HEK293 (cell line): Measurements from ENCODE around the gene S100A4.

ENCODE experiments used
- ELK4 ChIP-seq: IDR thresholded peaks from 2 replicates; pipeline ENCODE4 v1.6.1; 2011; ENCODE audit warnings: mild to moderate bottlenecking, low read depth, low read length, borderline replicate concordance
- FEZF1 ChIP-seq: fragments of 450-650 bp; formaldehyde crosslinking; IDR thresholded peaks from 2 replicates; pipeline ENCODE4 v1.5.1; 2016; ENCODE audit warnings: missing biosample characterization, missing genetic modification characterization
- GLIS2 ChIP-seq: fragments of 450-650 bp; formaldehyde crosslinking; IDR thresholded peaks from 2 replicates; pipeline ENCODE4 v1.5.1; 2016; ENCODE audit warnings: missing biosample characterization, missing genetic modification characterization
- HOXA7 ChIP-seq: sonication (generic); formaldehyde crosslinking; IDR thresholded peaks from 2 replicates; pipeline ENCODE4 v1.8.1; 2022; ENCODE audit warnings: missing genetic modification reagents, borderline replicate concordance
- KLF1 ChIP-seq: fragments of 450-650 bp; formaldehyde crosslinking; IDR thresholded peaks from 2 replicates; pipeline ENCODE4 v1.5.1; 2016; ENCODE audit warnings: missing biosample characterization, missing genetic modification characterization
- KLF9 ChIP-seq: fragments of 450-650 bp; formaldehyde crosslinking; IDR thresholded peaks from 2 replicates; pipeline ENCODE4 v1.5.1; 2016; ENCODE audit warnings: missing biosample characterization, missing genetic modification characterization, low read depth
- PRDM10 ChIP-seq: fragments of 450-650 bp; formaldehyde crosslinking; IDR thresholded peaks from 2 replicates; pipeline ENCODE4 v1.5.1; 2016; ENCODE audit warnings: missing biosample characterization, missing genetic modification characterization
- REPIN1 ChIP-seq: fragments of 450-650 bp; formaldehyde crosslinking; IDR thresholded peaks from 2 replicates; pipeline ENCODE4 v1.5.1; 2017; ENCODE audit warnings: missing biosample characterization, missing genetic modification characterization, low read depth
- SCRT1 ChIP-seq: fragments of 450-650 bp; formaldehyde crosslinking; IDR thresholded peaks from 2 replicates; pipeline ENCODE4 v1.5.1; 2016; ENCODE audit warnings: missing biosample characterization, missing genetic modification characterization, borderline replicate concordance
- SCRT2 ChIP-seq: fragments of 450-650 bp; formaldehyde crosslinking; IDR thresholded peaks from 2 replicates; pipeline ENCODE4 v1.5.1; 2016; ENCODE audit warnings: missing biosample characterization, missing genetic modification characterization
- SP3 ChIP-seq: fragments of 450-650 bp; formaldehyde crosslinking; IDR thresholded peaks from 2 replicates; pipeline ENCODE4 v1.5.1; 2016; ENCODE audit warnings: missing biosample characterization, missing genetic modification characterization
- SP7 ChIP-seq: fragments of 450-650 bp; formaldehyde crosslinking; IDR thresholded peaks from 2 replicates; pipeline ENCODE4 v1.5.1; 2016; ENCODE audit warnings: missing biosample characterization, missing genetic modification characterization
- ZBTB20 ChIP-seq: fragments of 450-650 bp; formaldehyde crosslinking; IDR thresholded peaks from 2 replicates; pipeline ENCODE4 v1.5.1; 2016; ENCODE audit warnings: missing biosample characterization, missing genetic modification characterization
- ZBTB21 ChIP-seq: fragments of 450-650 bp; formaldehyde crosslinking; IDR thresholded peaks from 2 replicates; pipeline ENCODE4 v1.5.1; 2017; ENCODE audit warnings: missing biosample characterization, missing genetic modification characterization
- ZBTB48 ChIP-seq: fragments of 450-650 bp; formaldehyde crosslinking; IDR thresholded peaks from 2 replicates; pipeline ENCODE4 v1.5.1; 2016; ENCODE audit warnings: missing biosample characterization, missing genetic modification characterization
- ZBTB7A ChIP-seq: fragments of 450-650 bp; formaldehyde crosslinking; IDR thresholded peaks from 2 replicates; pipeline ENCODE4 v1.5.1; 2016; ENCODE audit warnings: low read depth, missing biosample characterization, missing genetic modification characterization
- ZFP41 ChIP-seq: fragments of 450-650 bp; formaldehyde crosslinking; IDR thresholded peaks from 2 replicates; pipeline ENCODE4 v1.5.1; 2016; ENCODE audit warnings: missing biosample characterization, missing genetic modification characterization, borderline replicate concordance
- ZFP69B ChIP-seq: fragments of 450-650 bp; formaldehyde crosslinking; IDR thresholded peaks from 2 replicates; pipeline ENCODE4 v1.5.1; 2016; ENCODE audit warnings: missing biosample characterization, missing genetic modification characterization
- ZNF10 ChIP-seq: fragments of 450-650 bp; formaldehyde crosslinking; IDR thresholded peaks from 2 replicates; pipeline ENCODE4 v1.5.1; 2017; ENCODE audit warnings: missing biosample characterization, missing genetic modification characterization
- ZNF169 ChIP-seq: fragments of 450-650 bp; formaldehyde crosslinking; IDR thresholded peaks from 2 replicates; pipeline ENCODE4 v1.5.1; 2016; ENCODE audit warnings: missing biosample characterization, missing genetic modification characterization
- ZNF174 ChIP-seq: fragments of 450-650 bp; formaldehyde crosslinking; IDR thresholded peaks from 2 replicates; pipeline ENCODE4 v1.5.0; 2017; ENCODE audit warnings: missing biosample characterization, mild to moderate bottlenecking, missing genetic modification characterization
- ZNF211 ChIP-seq: fragments of 450-650 bp; formaldehyde crosslinking; IDR thresholded peaks from 2 replicates; pipeline ENCODE4 v1.5.1; 2016; ENCODE audit warnings: low read depth, missing biosample characterization, missing genetic modification characterization
- ZNF221 ChIP-seq: fragments of 450-650 bp; formaldehyde crosslinking; IDR thresholded peaks from 2 replicates; pipeline ENCODE4 v1.5.1; 2017; ENCODE audit warnings: missing biosample characterization, missing genetic modification characterization, borderline replicate concordance
- ZNF23 ChIP-seq: fragments of 450-650 bp; formaldehyde crosslinking; IDR thresholded peaks from 2 replicates; pipeline ENCODE4 v1.5.1; 2016; ENCODE audit warnings: missing biosample characterization, missing genetic modification characterization, borderline replicate concordance
- ZNF239 ChIP-seq: fragments of 450-650 bp; formaldehyde crosslinking; IDR thresholded peaks from 2 replicates; pipeline ENCODE4 v1.5.1; 2016; ENCODE audit warnings: missing biosample characterization, missing genetic modification characterization
- ZNF292 ChIP-seq: fragments of 450-650 bp; formaldehyde crosslinking; IDR thresholded peaks from 2 replicates; pipeline ENCODE4 v1.5.1; 2016; ENCODE audit warnings: low read depth, missing biosample characterization, missing genetic modification characterization, borderline replicate concordance
- ZNF366 ChIP-seq: fragments of 450-650 bp; formaldehyde crosslinking; conservative IDR thresholded peaks from 2 replicates; pipeline ENCODE4 v1.5.1; 2016; ENCODE audit warnings: missing biosample characterization, missing genetic modification characterization
- ZNF391 ChIP-seq: fragments of 450-650 bp; formaldehyde crosslinking; IDR thresholded peaks from 2 replicates; pipeline ENCODE4 v1.5.1; 2016; ENCODE audit warnings: low read depth, missing biosample characterization, missing genetic modification characterization, borderline replicate concordance
- ZNF555 ChIP-seq: fragments of 450-650 bp; formaldehyde crosslinking; conservative IDR thresholded peaks from 2 replicates; pipeline ENCODE4 v1.5.1; 2017; ENCODE audit warnings: missing biosample characterization, mild to moderate bottlenecking, missing genetic modification characterization, inconsistent platforms
- ZNF626 ChIP-seq: fragments of 450-650 bp; sonication (Bioruptor Pico); formaldehyde crosslinking; IDR thresholded peaks from 2 replicates; pipeline ENCODE4 v1.5.1; 2018; ENCODE audit warnings: missing biosample characterization, missing genetic modification characterization, inconsistent platforms
- ZNF629 ChIP-seq: fragments of 450-650 bp; formaldehyde crosslinking; IDR thresholded peaks from 2 replicates; pipeline ENCODE4 v1.5.1; 2017; ENCODE audit warnings: missing biosample characterization, missing genetic modification characterization
- ZNF670 ChIP-seq: fragments of 450-650 bp; formaldehyde crosslinking; IDR thresholded peaks from 2 replicates; pipeline ENCODE4 v1.5.1; 2016; ENCODE audit warnings: missing biosample characterization, missing genetic modification characterization, low read depth
- ZNF677 ChIP-seq: fragments of 450-650 bp; IDR thresholded peaks from 2 replicates; pipeline ENCODE4 v1.5.0; 2018; ENCODE audit warnings: missing biosample characterization, mild to moderate bottlenecking, missing genetic modification characterization, moderate library complexity
- TF ChIP-seq, protein P1 (sequence below): fragments of 450-650 bp; formaldehyde crosslinking; optimal IDR thresholded peaks from 2 replicates; pipeline ENCODE3; 2016; ENCODE audit warnings: missing biosample characterization, mild to moderate bottlenecking, missing genetic modification characterization

Gene S100A4

DNA sequence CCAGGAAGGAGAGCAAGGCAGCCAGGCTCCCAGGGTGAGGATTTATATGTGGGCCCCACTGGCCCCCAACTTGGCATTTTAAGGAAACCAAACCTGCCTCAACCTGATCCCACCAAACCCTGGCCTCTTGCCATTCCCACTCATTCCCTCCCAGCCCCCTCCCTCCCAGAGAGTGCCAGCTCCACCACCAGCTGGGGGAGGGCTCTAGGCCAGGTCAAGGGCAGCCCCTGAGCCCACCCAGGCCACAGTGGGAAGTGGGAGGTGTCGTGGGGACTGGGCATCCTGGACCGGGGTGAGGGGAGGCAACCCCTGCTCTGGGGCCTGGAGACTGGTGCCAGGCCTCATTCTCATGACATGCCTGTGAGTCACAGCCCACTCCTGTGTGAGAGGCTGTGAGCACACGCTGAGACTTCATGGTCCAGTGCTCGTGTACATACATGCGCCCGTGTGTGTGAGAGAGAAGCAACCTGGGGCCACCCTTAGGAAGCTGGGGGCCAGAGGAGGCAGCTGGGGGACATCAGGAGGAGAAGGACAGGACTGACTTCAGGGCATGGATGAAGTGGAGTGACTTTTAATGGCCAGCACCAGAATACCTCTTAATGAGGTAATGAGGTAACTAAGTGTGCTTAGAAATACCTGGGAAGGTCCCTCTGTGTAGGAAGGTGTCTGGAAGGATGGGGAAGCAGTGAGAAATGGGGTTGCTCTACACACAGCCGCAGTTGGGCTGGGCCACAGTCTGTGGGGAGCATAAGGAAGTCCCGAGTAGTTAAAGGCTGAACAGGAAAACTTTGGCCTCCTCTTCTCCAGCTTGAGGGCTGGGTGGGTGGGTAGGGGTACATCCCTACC is 20.1 kb upstream of the S100A4 start, which contains the start of gene S100A2 (continued):
- no peak for TF ChIP-seq ZNF23
- no peak for TF ChIP-seq ZNF169 (tag by site-specific recombination)
- TF ChIP-seq FEZF1 (tag by site-specific recombination) = no peak
- peak; percentile 72 for TF ChIP-seq ZBTB21
- TF ChIP-seq ZNF626 = no peak
- no peak for TF ChIP-seq SCRT1 (tag by site-specific recombination)
- peak; percentile 99 for TF ChIP-seq ZFP69B
- no peak for TF ChIP-seq HOXA7 (CRISPR knock-in tag)
- TF ChIP-seq, protein P1, sequence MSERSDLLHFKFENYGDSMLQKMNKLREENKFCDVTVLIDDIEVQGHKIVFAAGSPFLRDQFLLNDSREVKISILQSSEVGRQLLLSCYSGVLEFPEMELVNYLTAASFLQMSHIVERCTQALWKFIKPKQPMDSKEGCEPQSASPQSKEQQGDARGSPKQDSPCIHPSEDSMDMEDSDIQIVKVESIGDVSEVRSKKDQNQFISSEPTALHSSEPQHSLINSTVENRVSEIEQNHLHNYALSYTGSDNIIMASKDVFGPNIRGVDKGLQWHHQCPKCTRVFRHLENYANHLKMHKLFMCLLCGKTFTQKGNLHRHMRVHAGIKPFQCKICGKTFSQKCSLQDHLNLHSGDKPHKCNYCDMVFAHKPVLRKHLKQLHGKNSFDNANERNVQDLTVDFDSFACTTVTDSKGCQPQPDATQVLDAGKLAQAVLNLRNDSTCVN = no peak
- TF ChIP-seq ZFP41 (tag by site-specific recombination) = no peak
- no peak for TF ChIP-seq ZNF670
- no peak for TF ChIP-seq ZNF292 (tag by site-specific recombination)
- TF ChIP-seq ZNF174 = no peak
- TF ChIP-seq PRDM10 (tag by site-specific recombination) = no peak
- TF ChIP-seq ZNF10 = no peak
- TF ChIP-seq ZNF366 (tag by site-specific recombination) = 0 out of 2 replicates have a peak, but pooled peaks have one; percentile 30
- no peak for TF ChIP-seq ZNF221 (tag by site-specific recombination)
- TF ChIP-seq ZNF239 (tag by site-specific recombination) = no peak
- 0 out of 2 replicates have a peak, but pooled peaks have one; percentile 17 for TF ChIP-seq SCRT2 (tag by site-specific recombination)
- TF ChIP-seq ZNF555 (tag by site-specific recombination) = no peak
- TF ChIP-seq KLF9 (tag by site-specific recombination) = 0 out of 2 replicates have a peak, but pooled peaks have one; percentile 17
- peak; percentile 57; the same call in 1 of the 2 replicates for TF ChIP-seq ZBTB48 (tag by site-specific recombination)
- peak; percentile 43; the same call in 1 of the 2 replicates for TF ChIP-seq SP7
- peak; percentile 71 for TF ChIP-seq GLIS2 (tag by site-specific recombination)
- no peak for TF ChIP-seq ELK4
- TF ChIP-seq ZNF629 (tag by site-specific recombination) = peak; percentile 52; the same call in 1 of the 2 replicates
- TF ChIP-seq ZNF677 (tag by site-specific recombination) = no peak
- no peak for TF ChIP-seq KLF1
- peak; percentile 66 for TF ChIP-seq SP3 (tag by site-specific recombination)
- TF ChIP-seq ZNF211 (tag by site-specific recombination) = no peak
- TF ChIP-seq ZNF391 (tag by site-specific recombination) = no peak
- no peak for TF ChIP-seq ZBTB7A (tag by site-specific recombination)
- no peak for TF ChIP-seq REPIN1
- peak; percentile 32 for TF ChIP-seq ZBTB20 (tag by site-specific recombination)
